H1 (cell line): ENCODE data around the gene PCNX1. TPM values are rescaled to one million over a fixed set of nuclear protein-coding genes. Genes with fewer than 3 reads are reported as not detected.

Experiments
- CTCF ChIA-PET: fragments of 300-600 bp; sonication (Branson Sonifier 250); formaldehyde crosslinking; loops from one replicate; lab custom pipeline; 2021; ENCODE audit not compliant: partially characterized antibody; lab: Charles Lee
- POLR2A ChIA-PET: fragments of 300-600 bp; sonication (Branson Sonifier 250); formaldehyde crosslinking; loops from one replicate; lab custom pipeline; 2021; ENCODE audit warnings: inconsistent platforms; ENCODE audit not compliant: partially characterized antibody; lab: Charles Lee
- DNase-seq, 2 experiments: peaks; one replicate each; pipeline versions ENCODE4 v3.0.0 to v3.0.0-alpha.2; 2010 to 2022; ENCODE audit warnings: low spot score in 2 of 2, low read depth in 1 of 2, mixed read lengths in 1 of 2
- FAIRE-seq: peaks from 2 replicates; lab custom pipeline; 2011; peaks lifted over from hg19 to GRCh38; lab: Jason Lieb, UNC
- H2AFZ ChIP-seq: 2 replicates; pipeline ENCODE4 v1.8.1; 2012; ENCODE audit warnings: low read length, inconsistent platforms
- H2AK5ac ChIP-seq: 2 replicates; pipeline ENCODE4 v1.6.1; 2013; ENCODE audit warnings: low read depth, low read length
- H2BK120ac ChIP-seq: replicated peaks from 2 replicates; pipeline ENCODE3; 2013; ENCODE audit warnings: low read depth, low read length, inconsistent platforms
- H2BK12ac ChIP-seq: 2 replicates; pipeline ENCODE4 v1.6.1; 2013; ENCODE audit warnings: low read depth, low read length
- H2BK15ac ChIP-seq: 2 replicates; pipeline ENCODE4 v1.6.1; 2013; ENCODE audit warnings: low read length
- H2BK20ac ChIP-seq: 2 replicates; pipeline ENCODE4 v1.6.1; 2013; ENCODE audit warnings: low read length
- H2BK5ac ChIP-seq: 2 replicates; pipeline ENCODE4 v1.6.1; 2013; ENCODE audit warnings: low read depth, low read length
- H3K14ac ChIP-seq: 2 replicates; pipeline ENCODE4 v1.6.1; 2013; ENCODE audit warnings: inconsistent platforms; ENCODE audit not compliant: insufficient read length
- H3K18ac ChIP-seq: 2 replicates; pipeline ENCODE4 v1.6.1; 2013; ENCODE audit warnings: low read length; ENCODE audit errors: extremely low read depth
- H3K23ac ChIP-seq: 2 replicates; pipeline ENCODE4 v1.6.1; 2013; ENCODE audit warnings: inconsistent platforms; ENCODE audit not compliant: insufficient read length
- H3K23me2 ChIP-seq: 2 replicates; pipeline ENCODE4 v1.6.1; 2013; ENCODE audit warnings: low read depth, low read length
- H3K27ac ChIP-seq: 2 replicates; pipeline ENCODE4 v1.6.1; 2011; ENCODE audit warnings: low read depth, low read length, inconsistent platforms
- H3K27me3 ChIP-seq, 4 experiments: replicated peaks in 1 of 4; 1 replicate in 1 of 4; 2 replicates in 3 of 4; pipeline versions ENCODE4 v1.6.1 to v1.8.1; 2011 to 2013; ENCODE audit warnings: low read length in 3 of 4, mild to moderate bottlenecking in 3 of 4, inconsistent platforms in 2 of 4, mixed read lengths in 2 of 4, moderate library complexity in 1 of 4; ENCODE audit not compliant: control insufficient read depth in 3 of 4, insufficient read depth in 3 of 4; ENCODE audit errors: extremely low read depth in 1 of 4
- H3K36me3 ChIP-seq, 4 experiments: 2 replicates each; pipeline versions ENCODE4 v1.6.1 to v1.8.1; 2011 to 2013; ENCODE audit warnings: mild to moderate bottlenecking in 4 of 4, low read length in 3 of 4, moderate library complexity in 2 of 4, control low read depth in 1 of 4, inconsistent platforms in 1 of 4; ENCODE audit not compliant: insufficient read depth in 4 of 4, control insufficient read depth in 2 of 4
- H3K4ac ChIP-seq: replicated peaks from 2 replicates; pipeline ENCODE3; 2013; ENCODE audit warnings: low read length, low read depth, mixed read lengths, inconsistent platforms; ENCODE audit not compliant: insufficient read length
- H3K4me1 ChIP-seq, 4 experiments: replicated peaks in 1 of 4; 1 replicate in 1 of 4; 2 replicates in 3 of 4; pipeline versions ENCODE4 v1.6.1 to v1.8.1; 2011 to 2013; ENCODE audit warnings: low read length in 3 of 4, inconsistent platforms in 2 of 4, mixed read lengths in 1 of 4; ENCODE audit not compliant: insufficient read depth in 4 of 4, control insufficient read depth in 3 of 4
- H3K4me2 ChIP-seq, 2 experiments: 2 replicates each; pipeline versions ENCODE4 v1.6.1 to v1.8.1; 2011 to 2013; ENCODE audit warnings: low read depth in 2 of 2, low read length in 2 of 2, control low read depth in 1 of 2, inconsistent platforms in 1 of 2, mild to moderate bottlenecking in 1 of 2; ENCODE audit not compliant: insufficient read depth in 1 of 2
- H3K4me3 ChIP-seq, 4 experiments: fragments of 200-600, 300-600 bp in 1 of 4; sonication (generic), shearing (Covaris generic), sonication (Bioruptor Twin) in 1 of 4; 2 replicates each; pipeline versions ENCODE4 v1.5.1 to v1.8.1; 2011 to 2016; ENCODE audit warnings: low read length in 4 of 4, low read depth in 3 of 4, control low read depth in 2 of 4, inconsistent platforms in 2 of 4, mild to moderate bottlenecking in 2 of 4, mixed read lengths in 1 of 4, moderate library complexity in 1 of 4; ENCODE audit not compliant: insufficient read depth in 2 of 4; ENCODE audit errors: extremely low read depth in 1 of 4
- H3K56ac ChIP-seq: replicated peaks from 2 replicates; pipeline ENCODE3; 2013; ENCODE audit warnings: low read depth, mild to moderate bottlenecking, mixed read lengths, low read length, inconsistent platforms; ENCODE audit not compliant: insufficient read length
- H3K79me1 ChIP-seq: 2 replicates; pipeline ENCODE4 v1.6.1; 2013; ENCODE audit warnings: low read depth, low read length, control low read depth
- H3K79me2 ChIP-seq, 2 experiments: 2 replicates each; pipeline versions ENCODE4 v1.6.1 to v1.8.1; 2012 to 2013; ENCODE audit warnings: low read length in 2 of 2, mild to moderate bottlenecking in 2 of 2, inconsistent platforms in 1 of 2; ENCODE audit not compliant: insufficient read depth in 2 of 2, control insufficient read depth in 1 of 2
- H3K9ac ChIP-seq, 4 experiments: replicated peaks in 1 of 4; 1 replicate in 1 of 4; 2 replicates in 3 of 4; pipeline versions ENCODE4 v1.6.1 to v1.8.1; 2011 to 2013; ENCODE audit warnings: low read depth in 3 of 4, low read length in 3 of 4, control low read depth in 2 of 4, mild to moderate bottlenecking in 2 of 4, moderate library complexity in 2 of 4, inconsistent platforms in 1 of 4; ENCODE audit errors: extremely low read depth in 1 of 4
- H3K9me3 ChIP-seq, 2 experiments: 2 replicates each; pipeline versions ENCODE4 v1.6.1 to v1.8.1; 2012 to 2013; ENCODE audit warnings: mild to moderate bottlenecking in 2 of 2, moderate library complexity in 2 of 2, control low read depth in 1 of 2, inconsistent platforms in 1 of 2, low read depth in 1 of 2, low read length in 1 of 2, mixed read lengths in 1 of 2; ENCODE audit not compliant: insufficient read depth in 2 of 2
- H4K20me1 ChIP-seq, 2 experiments: replicated peaks in 1 of 2; 2 replicates each; pipeline versions ENCODE3 to v1.8.1; 2011 to 2013; ENCODE audit warnings: inconsistent platforms in 2 of 2, low read length in 2 of 2, mild to moderate bottlenecking in 1 of 2; ENCODE audit not compliant: insufficient read depth in 2 of 2, control insufficient read depth in 1 of 2
- H4K5ac ChIP-seq: 2 replicates; pipeline ENCODE4 v1.6.1; 2013; ENCODE audit warnings: low read length, low read depth, mixed read lengths, inconsistent platforms; ENCODE audit not compliant: insufficient read length
- H4K8ac ChIP-seq: 2 replicates; pipeline ENCODE4 v1.8.0; 2013; ENCODE audit warnings: mild to moderate bottlenecking, moderate library complexity, low read length, inconsistent platforms; ENCODE audit not compliant: insufficient read depth; ENCODE audit errors: extremely low read depth
- H4K91ac ChIP-seq: replicated peaks from 2 replicates; pipeline ENCODE3; 2013; ENCODE audit warnings: low read length, mixed read lengths, inconsistent platforms; ENCODE audit not compliant: insufficient read length
- CEBPB ChIP-seq: IDR thresholded peaks from 2 replicates; pipeline ENCODE4 v1.6.1; 2012; ENCODE audit warnings: low read depth, low read length
- GTF2F1 ChIP-seq: IDR thresholded peaks from 2 replicates; pipeline ENCODE4 v1.6.1; 2012; ENCODE audit warnings: low read depth, low read length, improper control_type of control experiment, borderline replicate concordance
- JUN ChIP-seq: IDR thresholded peaks from 2 replicates; pipeline ENCODE4 v1.6.1; 2011; ENCODE audit warnings: low read depth, mild to moderate bottlenecking, improper control_type of control experiment, low read length
- MAFK ChIP-seq: IDR thresholded peaks from 2 replicates; pipeline ENCODE4 v1.6.1; 2012; ENCODE audit warnings: low read depth, mild to moderate bottlenecking, improper control_type of control experiment, low read length
- POLR2AphosphoS5 ChIP-seq: IDR thresholded peaks from 2 replicates; pipeline ENCODE4 v1.6.1; 2011; ENCODE audit warnings: low read depth, low read length
- POU5F1 ChIP-seq: IDR thresholded peaks from 2 replicates; pipeline ENCODE4 v1.6.1; 2011; ENCODE audit warnings: low read depth, mild to moderate bottlenecking, low read length, moderate library complexity
- RNF2 ChIP-seq: fragments of 200-900, 300-1000 bp; sonication (generic); IDR thresholded peaks from 2 replicates; pipeline ENCODE4 v1.7.1; 2016; ENCODE audit warnings: borderline replicate concordance, low read depth, mild to moderate bottlenecking, antibody characterized with exemption, low read length; ENCODE audit not compliant: poor library complexity, severe bottlenecking; ENCODE audit errors: missing control alignments
- TAF1 ChIP-seq: IDR thresholded peaks from 2 replicates; pipeline ENCODE4 v1.6.1; 2011; ENCODE audit warnings: mild to moderate bottlenecking, low read depth, low read length
- TEAD4 ChIP-seq: IDR thresholded peaks from 2 replicates; pipeline ENCODE4 v1.6.1; 2012; ENCODE audit warnings: low read depth, low read length, inconsistent platforms, mixed read lengths
- WGBS, 2 experiments: shearing (Covaris generic) in 1 of 2; methylation state at CpG; one replicate each; pipeline versions ENCODE4 v1.1.6 to v1.1.7; 2013 to 2015; ENCODE audit warnings: low lambda C conversion rate in 2 of 2, mixed read lengths in 2 of 2, inconsistent platforms in 1 of 2, low coverage in 1 of 2, missing lambda C conversion rate in 1 of 2; ENCODE audit not compliant: insufficient replicate concordance in 2 of 2, insufficient coverage in 1 of 2, insufficient read length in 1 of 2; ENCODE audit errors: extremely low coverage in 1 of 2, missing lambda C conversion rate in 1 of 2; 5-methylcytosine and 5-hydroxymethylcytosine counted together
- polyA plus RNA-seq, 7 experiments: library from polyadenylated mRNA; depleted of rRNA in 3 of 7; stranded (reverse) in 5 of 7; unstranded in 2 of 7; fragments of >200 nt in 5 of 7; fragments of 200-250 nt in 2 of 7; gene quantifications; 1 replicate in 5 of 7; 2 replicates in 1 of 7; 4 replicates in 1 of 7; pipeline versions ENCODE4 v1.2.1 to v1.2.3, GENCODE V29; 2011 to 2013; ENCODE audit warnings: missing spikeins in 2 of 7, mixed read lengths in 2 of 7
- total RNA-seq: library from RNA; stranded (reverse); fragmentation: NEBNext Ultra II Directional; extraction: Animal tissue kit (Norgen Biotek cat#: 25700); gene quantifications from 2 replicates; pipeline ENCODE4 v1.2.1, GENCODE V29; 2021

The PCNX1 gene
- total and polyA plus RNA-seq, 2 of the 8 experiments (the other 6 are each of a cell fraction or from before 2014, with no cell fraction given), result 37.7 to 53.2 TPM

- H2AFZ ChIP-seq, result no peak overlapping the region
- H3K27ac ChIP-seq, result no peak overlapping the region
- H4K8ac ChIP-seq, result no peak overlapping the region
- no peak overlapping the region for H3K14ac ChIP-seq
- H3K9ac ChIP-seq, result no peak overlapping the region
- no peak overlapping the region for H2BK15ac ChIP-seq
- no peaks in the 10 kb centered on the region for H3K4me1 ChIP-seq
- H2BK5ac ChIP-seq, result no peak overlapping the region
- DNase-seq (no peak), FAIRE-seq (no peak)
- H2BK12ac ChIP-seq, result no peak overlapping the region
- H2AK5ac ChIP-seq, result no peak overlapping the region
- no peak overlapping the region for H3K23ac ChIP-seq
- H3K79me2 ChIP-seq, result peaks cover 0 to 9% of the 10 kb centered on the region in 2 experiments; a peak in 2 of 4 replicates
- no peaks in the 10 kb centered on the region for H3K79me1 ChIP-seq
- whole genome bisulfite sequencing, 2 experiments, result 96% methylated on average over 3 of the region's 3 CpGs; no CpG with 5 or more reads in 1 of the 2 experiments
- no peak overlapping the region for H2BK20ac ChIP-seq
- no peaks in the 10 kb centered on the region for H3K27me3 ChIP-seq
- no peaks in the 10 kb centered on the region for H3K23me2 ChIP-seq
- no peaks in the 10 kb centered on the region for H4K20me1 ChIP-seq
- no peak overlapping the region for H4K91ac ChIP-seq
- TF ChIP-seq POLR2AphosphoS5 (no peak), TEAD4 (no peak), RNF2 (no peak), JUN (no peak), POU5F1 (no peak), GTF2F1 (no peak), MAFK (no peak), TAF1 (no peak), CEBPB (no peak)
- H4K5ac ChIP-seq, result no peak overlapping the region
- no peak overlapping the region for H3K4ac ChIP-seq
- H3K9me3 ChIP-seq, result peaks cover 5 to 7% of the 10 kb centered on the region in 2 experiments; a peak in 3 of 4 replicates
- ChIA-PET CTCF (interaction anchor here (0.9 to 4.4 kb wide), 6 partner anchors 11 to 135 kb away, joined by 3 to 39 read pairs (median 4); partner anchors contain the start of gene PCNX1), POLR2A (interaction anchor here (1.2 kb wide), 1 partner anchor 145 kb away, joined by 3 read pairs; no protein-coding TSS in a partner anchor)
- H3K4me2 ChIP-seq, result no peak overlapping the region
- no peak overlapping the region for H3K56ac ChIP-seq
- no peak overlapping the region for H3K18ac ChIP-seq
- H3K36me3 ChIP-seq, result peaks cover 0 to 38% (median 9%) of the 10 kb centered on the region in 4 experiments; a peak in 5 of 8 replicates
- H3K4me3 ChIP-seq, result no peak overlapping the region
- H2BK120ac ChIP-seq, result no peak overlapping the region
Measured at GRCh38 chr14:70952485-70952884, 45.2 kb downstream of the PCNX1 start.
